ENCODE measurements around the gene TGFB1I1. TPM values are rescaled to one million over a fixed set of nuclear protein-coding genes. Genes with fewer than 3 reads are reported as not detected.

TGFB1I1 gene
- 10 to 100 TPM in 1 of 4 donors, 1 to 10 TPM in 3; 8.3 to 11.5 (median 8.7) TPM for total RNA-seq
- 1 to 10 TPM; 4.5 to 7.0 (median 5.0) TPM for polyA plus RNA-seq
- long read RNA-seq, donor 1, transcript TGFB1I1-203 (11 exons, 1,898 nt) = major isoform, 6 of 13 reads
- long read RNA-seq, donor 1, partial matches to known transcripts = 4 of 13 reads
- long read RNA-seq, donor 1, other reads (novel, unspliced or antisense) = 0 of 13 reads
- long read RNA-seq, donor 2, transcript TGFB1I1-203 (11 exons, 1,898 nt) = major isoform, 16 of 25 reads
- long read RNA-seq, donor 2, partial matches to known transcripts = 2 of 25 reads
- long read RNA-seq, donor 2, other reads (novel, unspliced or antisense) = 4 of 25 reads

GRCh38 chr16:31471875-31472708, at the start of gene TGFB1I1:
TGFB1I1 (plus strand) TSS chr16:31472152; CDS start chr16:31472189, 37 bp downstream.
- Histone ChIP-seq H3K4me1 (peaks cover 7% of the 10 kb centered on the region), H3K36me3 (ENCODE audit: insufficient read depth in 1 of 2, low read depth in 1 of 2) (peaks cover 0 to 14% of the 10 kb centered on the region in 2 donors), H3K27ac (peak within 1 kb of the TSS; percentile 69), H3K9me3 (no peaks in the 10 kb centered on the region), H3K4me3 (peak within 1 kb of the TSS; percentile 71), H3K27me3 (ENCODE audit: insufficient read depth in 3 of 3, low read length in 2 of 3) (peaks cover 0 to 32% (median 4%) of the 10 kb centered on the region in 3 donors)
- no peak for TF ChIP-seq CTCF (IDR thresholded peaks at IDR 0.05)
- peak; percentile 65 to 73 for DNase-seq
- ATAC-seq = peak; percentile 16 to 50 (median 34)
- WGBS, 3 donors = 0 to 2% (median 1%) methylated on average over 41 to 63 of the region's 63 CpGs
- intact Hi-C loops (cut with DNase I) = no loop called here

GRCh38 chr16:31423241-31423640, 48.7 kb upstream of the TGFB1I1 start:
- peaks cover 0 to 13% of the 10 kb centered on the region in 2 donors for H3K36me3 ChIP-seq (ENCODE audit: insufficient read depth in 1 of 2, low read depth in 1 of 2)
- WGBS, 3 donors = 32 to 56% (median 38%) methylated on average over 3 of the region's 3 CpGs
- DNase-seq = peak in 1 of 2 donors; percentile 26
- no peaks in the 10 kb centered on the region for H3K9me3 ChIP-seq
- intact Hi-C loops (cut with DNase I) = loop anchor here in 1 of 2 donors (5.0 kb wide), 1 partner anchor 206 kb away; the partner anchor contains the start of gene PYDC1
- no peaks in the 10 kb centered on the region for H3K27me3 ChIP-seq (ENCODE audit: insufficient read depth in 3 of 3, low read length in 2 of 3)
- H3K4me1 ChIP-seq = peaks cover 13% of the 10 kb centered on the region
- peak in 2 of 4 donors; percentile 7 to 12 for ATAC-seq
- peak overlapping the region; percentile 46 for H3K27ac ChIP-seq
- TF ChIP-seq CTCF (IDR thresholded peaks at IDR 0.05) = no peak
- peak overlapping the region; percentile 11 for H3K4me3 ChIP-seq

- H3K4me3 ChIP-seq = peak overlapping the region; percentile 11
- peak overlapping the region; percentile 46 for H3K27ac ChIP-seq
- H3K27me3 ChIP-seq (ENCODE audit: insufficient read depth in 3 of 3, low read length in 2 of 3) = no peaks in the 10 kb centered on the region
- peaks cover 0 to 13% of the 10 kb centered on the region in 2 donors for H3K36me3 ChIP-seq (ENCODE audit: insufficient read depth in 1 of 2, low read depth in 1 of 2)
- peak in 1 of 4 donors; percentile 1 for ATAC-seq
- no peaks in the 10 kb centered on the region for H3K9me3 ChIP-seq
- 41 to 52% (median 44%) methylated on average over 12 of the region's 12 CpGs for WGBS, 3 donors
- DNase-seq = no peak
- intact Hi-C loops (cut with DNase I) = loop anchor here in 1 of 2 donors (5.0 kb wide), 1 partner anchor 206 kb away; the partner anchor contains the start of gene PYDC1
- no peak for TF ChIP-seq CTCF (IDR thresholded peaks at IDR 0.05)
- peaks cover 17% of the 10 kb centered on the region for H3K4me1 ChIP-seq
Measured at GRCh38 chr16:31423801-31424200, 48.2 kb upstream of the TGFB1I1 start.

GRCh38 chr16:31427441-31428278, 44.3 kb upstream of the TGFB1I1 start:
- DNase-seq = peak; percentile 80 to 90
- peaks cover 0 to 13% of the 10 kb centered on the region in 2 donors for H3K36me3 ChIP-seq (ENCODE audit: insufficient read depth in 1 of 2, low read depth in 1 of 2)
- no peaks in the 10 kb centered on the region for H3K27me3 ChIP-seq (ENCODE audit: insufficient read depth in 3 of 3, low read length in 2 of 3)
- WGBS, 3 donors = 6 to 16% (median 8%) methylated on average over 41 to 76 of the region's 83 CpGs
- no peaks in the 10 kb centered on the region for H3K9me3 ChIP-seq
- H3K4me3 ChIP-seq = peak overlapping the region; percentile 75
- H3K4me1 ChIP-seq = peaks cover 42% of the 10 kb centered on the region
- intact Hi-C loops (cut with DNase I) = no loop called here
- H3K27ac ChIP-seq = peak overlapping the region; percentile 99
- TF ChIP-seq CTCF (IDR thresholded peaks at IDR 0.05) = no peak
- peak; percentile 44 to 51 (median 48) for ATAC-seq

All from psoas muscle (tissue), 8 donors.